ENCODE measurements around the gene PPIF. TPM values are rescaled to one million over a fixed set of nuclear protein-coding genes. Genes with fewer than 3 reads are reported as not detected.

The PPIF gene
- total RNA-seq, 2 donors from 2014 or later, result 266 to 391 TPM

DNA sequence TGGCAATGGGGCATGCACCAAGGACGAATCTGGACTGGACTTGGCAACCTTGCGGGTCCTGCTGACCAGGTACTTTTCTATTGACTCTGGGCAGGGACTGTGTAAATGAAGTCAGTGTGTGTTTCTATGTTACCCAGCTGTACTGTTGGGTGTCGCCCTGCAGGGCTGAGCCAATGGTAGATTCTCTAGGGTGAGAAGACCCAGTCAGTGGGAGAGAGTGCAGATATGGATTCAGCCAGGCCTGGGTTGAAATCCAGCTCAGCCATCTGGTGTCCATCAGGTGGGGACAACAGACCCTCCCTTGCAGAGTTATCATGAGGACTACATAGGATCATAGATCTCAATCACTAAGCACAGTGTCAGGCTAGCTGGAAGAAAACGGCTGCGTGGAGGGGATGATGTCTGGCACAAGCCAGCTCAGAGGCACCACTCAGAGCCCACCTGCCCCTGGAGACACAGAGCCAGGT is 4.9 kb upstream of the PPIF start:
- Mint-ChIP-seq H3K27ac (peak overlapping the region in 1 of 2 donors; percentile 69), H3K36me3 (no peaks in the 10 kb centered on the region), H3K9me3 (no peaks in the 10 kb centered on the region), H3K4me3 (no peak overlapping the region), H3K4me1 (ENCODE audit: low read depth in 2 of 2) (peaks cover 22 to 28% of the 10 kb centered on the region in 2 donors), H3K27me3 (no peaks in the 10 kb centered on the region)
- no peak for DNase-seq (ENCODE audit: low spot score)
- no peak for ATAC-seq

DNA sequence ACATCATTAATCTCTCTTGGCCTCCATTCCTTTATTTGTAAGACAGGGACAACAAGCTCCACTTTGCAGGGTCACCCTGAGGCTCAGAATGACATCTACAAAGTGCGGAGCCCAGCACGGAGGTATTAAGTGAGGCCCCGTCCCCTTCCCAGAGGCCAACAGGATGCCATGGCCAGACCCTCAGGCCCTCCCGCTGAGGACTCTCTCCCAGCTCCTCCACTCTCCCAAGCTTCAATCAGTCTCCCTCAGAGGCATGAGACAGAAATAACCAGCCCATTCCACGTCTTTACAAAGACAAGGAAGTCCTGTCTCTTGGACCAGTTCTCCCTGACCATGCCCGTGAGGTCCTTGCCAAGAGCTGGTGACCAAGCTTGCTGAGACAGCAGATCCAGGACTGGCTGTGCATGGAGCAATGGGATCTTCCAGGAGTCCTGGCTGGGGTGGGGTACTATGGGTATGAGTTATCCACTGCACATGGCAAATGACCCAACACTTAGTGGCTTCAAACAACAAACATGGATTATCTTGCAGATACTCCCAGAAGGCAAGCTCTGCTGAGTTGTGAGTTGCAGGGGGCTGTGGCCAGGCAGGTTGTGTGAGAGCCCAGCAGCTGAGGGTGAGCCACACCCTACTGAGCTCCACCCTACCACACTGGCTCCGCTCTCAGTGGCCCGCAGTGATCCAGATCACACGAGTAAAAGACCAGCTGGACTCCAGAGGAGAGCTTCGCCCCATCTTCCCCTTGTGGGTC is 4.3 kb upstream of the PPIF start:
- H3K4me3 Mint-ChIP-seq, result no peak overlapping the region
- H3K4me1 Mint-ChIP-seq (ENCODE audit: low read depth in 2 of 2), result peaks cover 22 to 28% of the 10 kb centered on the region in 2 donors
- no peak for DNase-seq (ENCODE audit: low spot score)
- no peaks in the 10 kb centered on the region for H3K36me3 Mint-ChIP-seq
- no peaks in the 10 kb centered on the region for H3K27me3 Mint-ChIP-seq
- H3K9me3 Mint-ChIP-seq, result no peaks in the 10 kb centered on the region
- no peak for ATAC-seq
- H3K27ac Mint-ChIP-seq, result peak overlapping the region in 1 of 2 donors; percentile 80

DNA sequence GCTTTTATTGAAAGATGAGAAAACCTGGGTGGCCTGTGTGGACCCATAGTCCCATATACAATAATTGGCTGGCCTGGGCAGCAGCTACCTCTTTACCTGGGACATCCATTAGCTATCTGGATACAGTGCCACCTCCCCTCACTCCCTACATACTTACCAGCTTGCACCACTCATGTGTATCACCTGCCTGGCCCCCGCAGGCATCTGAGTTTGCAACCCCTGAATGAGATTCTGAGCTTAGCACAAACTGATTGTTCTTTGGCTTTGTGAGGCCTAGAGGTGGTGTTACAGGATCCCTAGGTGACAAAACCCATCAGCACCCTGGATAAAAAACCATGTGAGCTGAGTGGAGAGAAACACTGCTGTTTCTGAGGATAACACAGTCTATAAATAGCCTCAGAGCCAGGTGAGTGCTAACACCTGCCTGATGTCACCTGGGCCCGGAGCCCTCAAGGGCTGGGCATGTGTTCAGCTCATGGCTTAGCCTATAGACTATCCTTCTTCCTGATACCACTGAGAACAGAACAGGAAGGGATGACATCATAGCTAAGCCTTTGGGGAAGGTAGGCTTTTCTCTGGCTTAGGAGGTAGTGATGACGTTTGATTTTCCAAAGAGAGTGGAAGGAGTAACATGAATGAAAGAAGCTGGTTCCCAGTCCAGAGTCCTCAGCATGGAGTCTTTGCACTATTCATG is 2.6 kb upstream of the PPIF start:
- ATAC-seq (no peak), DNase-seq (ENCODE audit: low spot score) (no peak)
- Mint-ChIP-seq H3K27ac (peak overlapping the region; percentile 60 to 80), H3K27me3 (no peaks in the 10 kb centered on the region), H3K4me1 (ENCODE audit: low read depth in 2 of 2) (peaks cover 35 to 41% of the 10 kb centered on the region in 2 donors), H3K4me3 (peak overlapping the region; percentile 31), H3K36me3 (peaks cover 7% of the 10 kb centered on the region), H3K9me3 (no peaks in the 10 kb centered on the region)

DNA sequence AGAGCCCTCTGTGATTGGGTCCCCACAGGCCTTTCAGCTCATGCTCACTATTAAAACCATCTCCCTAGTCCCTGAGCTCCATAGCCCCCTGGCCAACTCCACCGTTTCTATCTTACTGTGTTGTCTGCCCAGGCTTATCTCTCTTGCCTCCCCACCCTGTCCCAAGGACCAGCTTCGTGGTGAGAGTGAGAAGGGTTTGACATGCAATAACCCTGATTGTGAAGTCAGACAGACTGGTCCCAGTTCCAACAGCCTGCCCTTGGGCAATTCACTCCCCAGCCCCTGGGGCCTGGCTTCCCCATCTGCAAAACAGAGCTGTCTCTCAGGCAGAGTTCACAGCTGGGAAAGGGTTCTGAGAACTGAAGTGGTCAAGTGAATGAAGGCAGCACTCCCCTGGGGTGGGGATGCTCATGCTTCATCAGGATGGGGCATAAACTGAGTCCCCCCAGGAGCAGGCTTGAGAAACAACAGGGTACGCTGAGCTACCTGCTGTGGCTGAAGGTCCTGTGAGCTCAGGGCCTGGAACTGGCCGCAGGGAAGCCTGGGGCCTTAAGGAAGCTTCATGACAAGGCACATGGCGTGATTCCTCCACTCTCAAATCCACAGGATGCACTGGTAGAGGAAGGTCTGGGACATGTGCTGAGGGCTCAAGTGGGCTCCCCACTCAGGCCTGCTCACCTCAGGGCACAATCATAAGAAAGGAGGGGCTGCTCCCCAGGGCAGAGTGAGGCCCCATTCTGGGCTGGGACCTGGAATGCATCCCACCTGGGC is 1.8 kb upstream of the PPIF start:
- Mint-ChIP-seq H3K4me1 (ENCODE audit: low read depth in 2 of 2) (peaks cover 41 to 48% of the 10 kb centered on the region in 2 donors), H3K27ac (peak overlapping the region; percentile 60 to 80), H3K27me3 (no peaks in the 10 kb centered on the region), H3K4me3 (peak overlapping the region; percentile 31), H3K9me3 (no peaks in the 10 kb centered on the region), H3K36me3 (peaks cover 12% of the 10 kb centered on the region)
- DNase-seq (ENCODE audit: low spot score) (peak; percentile 66), ATAC-seq (peak; percentile 6 to 16)

DNA sequence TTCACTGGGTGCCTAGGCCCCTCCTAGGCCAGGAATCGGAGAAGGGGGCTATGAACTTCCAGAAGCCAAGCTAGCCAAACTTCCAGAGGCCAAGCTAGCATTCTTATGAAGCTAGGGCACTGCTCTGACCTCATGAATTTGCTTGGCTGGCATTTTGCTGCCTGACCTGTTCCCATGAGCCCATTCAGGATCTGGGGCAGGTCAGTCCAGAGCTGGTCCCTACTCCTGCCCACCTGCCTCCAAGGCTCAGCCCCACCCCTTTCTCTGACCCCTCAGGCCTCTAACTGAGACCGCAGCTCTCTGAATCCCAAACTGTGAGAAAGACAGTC is 1.3 kb upstream of the PPIF start:
- no peak for DNase-seq (ENCODE audit: low spot score)
- Mint-ChIP-seq H3K4me3 (no peak overlapping the region), H3K9me3 (no peaks in the 10 kb centered on the region), H3K36me3 (peaks cover 12% of the 10 kb centered on the region), H3K27ac (no peak overlapping the region), H3K27me3 (no peaks in the 10 kb centered on the region), H3K4me1 (ENCODE audit: low read depth in 2 of 2) (peaks cover 41 to 44% of the 10 kb centered on the region in 2 donors)
- no peak for ATAC-seq

DNA sequence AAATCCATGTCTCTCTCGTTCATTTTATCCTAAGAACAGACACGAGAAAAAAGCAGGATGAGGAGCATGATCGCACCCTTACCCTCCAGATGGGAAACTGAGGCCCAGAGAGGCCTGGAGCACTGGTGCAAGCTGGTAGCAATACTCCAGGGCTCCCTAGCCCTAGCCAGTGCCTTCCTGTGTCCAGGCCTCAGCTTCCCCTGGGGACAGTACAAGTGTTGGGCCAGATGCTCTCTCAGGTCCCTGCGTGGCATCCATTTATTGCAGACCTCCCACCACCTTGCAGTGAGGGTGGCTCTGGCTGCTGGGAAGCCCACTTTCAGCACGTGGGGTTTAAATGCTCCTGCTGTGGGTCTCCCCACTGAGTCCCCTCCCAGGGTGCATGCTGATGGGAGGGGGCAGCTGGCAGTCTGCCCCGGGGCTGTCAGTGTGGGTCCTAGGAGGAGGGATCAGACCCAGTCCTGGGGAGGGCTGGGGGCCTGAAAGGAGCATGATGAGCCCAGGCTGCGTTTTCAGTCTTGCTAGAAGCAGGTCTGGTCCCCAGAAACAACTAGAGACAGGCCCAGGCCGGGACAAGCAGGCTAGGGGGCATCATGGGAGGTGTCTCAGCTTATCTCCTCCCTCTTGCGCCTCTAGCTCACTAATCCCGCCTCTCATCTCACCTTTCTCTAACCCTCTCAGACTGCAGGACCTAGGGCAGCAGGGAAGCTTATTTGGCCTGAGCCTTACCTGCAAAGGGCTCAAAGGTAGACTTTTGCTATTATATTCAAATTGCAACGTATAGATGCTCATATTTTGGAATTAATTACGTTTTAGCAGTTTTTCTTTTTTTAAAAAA is 662 bp upstream of the PPIF start:
- peaks cover 12% of the 10 kb centered on the region for H3K36me3 Mint-ChIP-seq
- DNase-seq (ENCODE audit: low spot score) (no peak), ATAC-seq (no peak)
- no peaks in the 10 kb centered on the region for H3K27me3 Mint-ChIP-seq
- H3K4me1 Mint-ChIP-seq (ENCODE audit: low read depth in 2 of 2), result peaks cover 41 to 44% of the 10 kb centered on the region in 2 donors
- H3K9me3 Mint-ChIP-seq, result no peaks in the 10 kb centered on the region
- peak overlapping the region; percentile 35 to 92 for H3K27ac Mint-ChIP-seq
- H3K4me3 Mint-ChIP-seq, result peak overlapping the region; percentile 70

DNA sequence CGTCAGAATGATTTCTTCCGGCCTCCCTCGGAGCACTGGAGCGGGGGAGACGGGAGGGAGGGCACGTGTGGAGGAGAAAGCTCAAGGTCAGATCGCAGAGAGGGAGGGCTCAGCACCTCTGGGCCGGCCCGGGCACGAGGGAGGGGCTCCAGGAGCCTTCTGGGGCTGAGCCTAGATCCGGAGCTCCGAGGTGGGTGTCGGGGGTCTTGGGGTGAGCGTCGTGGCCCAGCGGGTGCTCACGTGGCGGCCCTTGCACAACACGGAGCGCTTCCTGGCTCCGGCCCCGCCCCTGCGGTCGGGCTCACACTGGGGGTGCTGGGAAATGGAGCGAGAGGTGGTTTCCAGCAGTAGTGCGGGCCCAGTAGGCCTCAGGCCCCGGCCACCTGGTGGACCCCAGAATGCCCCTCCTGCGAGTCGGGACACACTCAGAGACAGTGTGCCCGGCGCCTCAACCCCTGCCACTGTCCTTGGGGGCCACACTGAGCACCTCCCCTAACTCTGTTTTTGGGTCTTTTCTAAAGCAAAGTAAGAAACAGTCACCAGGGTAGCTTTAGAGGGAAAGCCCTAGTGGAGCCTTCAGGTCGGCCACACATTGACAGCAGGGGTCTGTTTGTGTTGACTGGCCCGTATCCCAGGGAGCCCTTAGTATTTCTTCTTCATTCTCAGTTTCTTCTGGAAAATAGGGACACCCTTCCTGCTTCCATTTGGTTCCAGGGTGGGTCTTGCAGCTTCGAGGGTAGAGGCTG is 798 bp downstream of the PPIF start:
- H3K27me3 Mint-ChIP-seq, result no peaks in the 10 kb centered on the region
- peak; percentile 92 for DNase-seq (ENCODE audit: low spot score)
- no peaks in the 10 kb centered on the region for H3K9me3 Mint-ChIP-seq
- peak; percentile 74 to 81 for ATAC-seq
- H3K27ac Mint-ChIP-seq, result peak overlapping the region; percentile 92 to 98
- peaks cover 43 to 46% of the 10 kb centered on the region in 2 donors for H3K4me1 Mint-ChIP-seq (ENCODE audit: low read depth in 2 of 2)
- peak overlapping the region; percentile 94 for H3K4me3 Mint-ChIP-seq
- H3K36me3 Mint-ChIP-seq, result peaks cover 14% of the 10 kb centered on the region

DNA sequence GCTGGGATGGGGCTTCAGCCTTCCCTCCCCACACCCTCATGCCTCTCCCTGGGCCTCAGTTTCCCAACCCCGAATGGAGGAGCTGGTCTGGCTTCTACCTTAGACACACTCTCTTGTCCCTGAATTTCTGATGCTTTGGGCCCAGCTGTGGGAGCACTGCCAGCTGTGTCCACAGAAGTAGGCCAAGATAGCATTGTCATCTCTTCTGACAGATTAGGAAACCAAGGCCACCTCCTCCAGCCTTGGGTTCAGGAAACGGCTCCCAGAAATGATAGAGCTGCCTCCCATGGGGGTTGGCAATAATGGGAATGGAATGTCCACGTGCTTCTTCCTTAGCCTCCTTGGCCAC is 1.3 kb downstream of the PPIF start:
- Mint-ChIP-seq H3K4me3 (peak overlapping the region; percentile 94), H3K27ac (peak overlapping the region; percentile 92 to 98), H3K36me3 (peaks cover 19% of the 10 kb centered on the region), H3K27me3 (no peaks in the 10 kb centered on the region), H3K4me1 (ENCODE audit: low read depth in 2 of 2) (peaks cover 46 to 47% of the 10 kb centered on the region in 2 donors), H3K9me3 (no peaks in the 10 kb centered on the region)
- DNase-seq (ENCODE audit: low spot score) (no peak), ATAC-seq (no peak)

DNA sequence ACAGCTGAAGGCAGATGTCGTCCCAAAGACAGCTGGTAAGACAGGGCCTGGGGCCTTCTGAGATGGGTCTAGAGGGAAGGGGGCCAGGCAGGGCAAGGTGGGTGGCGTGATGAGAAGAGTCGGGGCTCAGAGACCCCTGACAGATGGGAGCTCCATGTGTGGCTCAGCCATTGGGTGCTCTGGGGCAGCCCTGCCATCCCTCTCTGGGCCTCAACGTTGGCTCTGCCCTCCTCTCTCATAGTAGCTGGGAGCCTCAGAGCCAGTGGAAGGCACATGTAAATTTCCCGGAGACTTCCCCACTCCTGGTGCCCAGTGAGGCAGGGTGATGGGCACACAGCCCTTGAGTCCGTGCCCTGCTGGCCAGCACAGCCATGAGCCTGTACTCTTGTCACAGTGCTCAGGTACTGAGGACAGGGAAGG is 1.8 kb downstream of the PPIF start:
- H3K27ac Mint-ChIP-seq, result peak overlapping the region; percentile 92 to 98
- no peaks in the 10 kb centered on the region for H3K9me3 Mint-ChIP-seq
- H3K4me1 Mint-ChIP-seq (ENCODE audit: low read depth in 2 of 2), result peaks cover 46 to 48% of the 10 kb centered on the region in 2 donors
- no peaks in the 10 kb centered on the region for H3K27me3 Mint-ChIP-seq
- peak overlapping the region; percentile 94 for H3K4me3 Mint-ChIP-seq
- DNase-seq (ENCODE audit: low spot score), result no peak
- H3K36me3 Mint-ChIP-seq, result peaks cover 24% of the 10 kb centered on the region
- no peak for ATAC-seq

DNA sequence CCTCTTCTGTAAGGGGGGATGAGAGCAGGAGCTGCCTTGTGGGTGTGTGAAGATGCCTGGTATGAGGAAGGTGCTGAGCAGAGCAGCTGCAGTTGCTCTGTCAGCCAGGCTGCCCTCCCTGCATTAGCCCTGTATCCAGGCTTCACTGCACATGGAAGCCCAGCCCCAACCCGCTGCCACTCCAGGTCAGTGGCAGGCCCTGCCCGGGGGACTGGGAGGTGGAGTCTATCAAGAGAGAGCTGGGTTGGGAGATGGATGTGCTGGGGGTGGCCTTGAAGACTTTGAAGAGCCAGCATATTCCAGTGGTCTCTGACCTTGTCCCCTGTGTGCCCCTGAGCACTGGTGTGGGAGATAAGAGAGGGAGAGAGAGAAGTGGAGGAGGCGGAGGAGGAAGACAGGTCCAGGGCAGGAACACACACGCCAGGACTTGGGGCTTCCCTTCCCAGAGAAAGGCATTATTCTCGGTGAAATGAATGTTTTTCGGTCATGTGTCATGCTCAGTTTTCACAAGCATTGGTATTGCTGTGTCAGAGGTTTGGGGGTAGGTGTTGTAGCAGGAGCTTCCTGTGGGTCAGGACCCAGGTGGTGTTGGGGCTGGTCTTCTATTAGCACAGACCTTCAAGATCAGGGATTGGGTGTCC is 2.6 kb downstream of the PPIF start:
- peaks cover 46 to 50% of the 10 kb centered on the region in 2 donors for H3K4me1 Mint-ChIP-seq (ENCODE audit: low read depth in 2 of 2)
- H3K4me3 Mint-ChIP-seq, result peak overlapping the region; percentile 94
- no peak for ATAC-seq
- DNase-seq (ENCODE audit: low spot score), result no peak
- peaks cover 32% of the 10 kb centered on the region for H3K36me3 Mint-ChIP-seq
- no peaks in the 10 kb centered on the region for H3K27me3 Mint-ChIP-seq
- peak overlapping the region; percentile 92 to 98 for H3K27ac Mint-ChIP-seq
- H3K9me3 Mint-ChIP-seq, result no peaks in the 10 kb centered on the region

DNA sequence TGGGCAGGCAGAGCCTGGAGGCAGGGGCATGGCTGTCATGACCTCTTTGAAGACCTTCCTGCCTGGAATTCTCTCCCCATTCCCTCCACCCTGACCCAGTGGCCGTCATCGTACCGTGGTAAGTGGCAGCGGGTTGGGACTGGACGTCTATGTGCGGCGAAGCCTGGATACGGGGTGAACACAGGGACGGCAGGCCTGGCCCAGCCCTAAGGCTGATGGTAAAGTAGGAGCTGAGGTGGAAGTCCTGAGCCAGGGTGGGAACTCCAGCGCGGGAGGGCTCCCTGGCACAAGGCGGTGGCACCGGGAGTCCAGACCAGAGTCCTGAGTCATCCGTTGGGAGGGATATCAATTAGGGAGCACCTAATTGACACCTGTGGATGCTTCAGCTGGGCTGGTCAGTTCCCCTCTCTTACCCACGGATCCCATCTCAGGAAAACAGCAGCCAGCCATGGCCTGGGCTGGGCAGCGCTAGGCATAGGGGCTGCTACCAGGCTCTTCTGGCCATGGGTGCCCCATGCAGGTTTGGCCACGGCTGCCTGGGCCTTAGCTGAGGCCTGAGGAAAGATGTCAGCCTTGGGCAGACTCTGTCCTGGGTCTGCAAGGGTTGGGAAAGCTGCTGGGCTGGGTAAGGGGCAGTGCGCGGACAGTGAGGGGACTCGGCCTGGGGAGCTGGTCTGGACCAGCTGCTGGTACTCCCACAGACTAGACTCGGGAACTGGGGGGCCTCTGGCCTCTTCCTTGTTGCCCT is 3.3 kb downstream of the PPIF start:
- Mint-ChIP-seq H3K4me3 (peak overlapping the region; percentile 94), H3K27me3 (no peaks in the 10 kb centered on the region), H3K9me3 (no peaks in the 10 kb centered on the region), H3K27ac (peak overlapping the region; percentile 92 to 98), H3K4me1 (ENCODE audit: low read depth in 2 of 2) (peaks cover 46 to 51% of the 10 kb centered on the region in 2 donors), H3K36me3 (peaks cover 39% of the 10 kb centered on the region)
- ATAC-seq (no peak), DNase-seq (ENCODE audit: low spot score) (no peak)

DNA sequence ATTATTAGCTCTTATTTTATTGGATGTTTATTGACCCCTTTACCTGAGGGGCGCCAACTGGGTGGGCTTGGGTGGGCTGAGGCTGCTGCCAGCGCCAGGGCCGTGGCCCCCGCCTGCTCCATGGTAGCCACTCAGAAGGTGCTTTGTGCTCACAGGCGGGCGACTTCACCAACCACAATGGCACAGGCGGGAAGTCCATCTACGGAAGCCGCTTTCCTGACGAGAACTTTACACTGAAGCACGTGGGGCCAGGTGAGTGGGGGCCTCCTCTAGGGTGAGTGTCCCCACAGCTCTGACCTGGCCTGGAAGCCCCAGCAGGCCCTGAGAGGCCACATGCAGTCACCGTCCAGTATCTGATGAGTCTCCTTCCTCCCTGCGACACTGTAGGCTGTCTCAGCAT is 4.1 kb downstream of the PPIF start:
- Mint-ChIP-seq H3K27ac (peak overlapping the region in 1 of 2 donors; percentile 92), H3K27me3 (no peaks in the 10 kb centered on the region), H3K9me3 (no peaks in the 10 kb centered on the region), H3K36me3 (peaks cover 47% of the 10 kb centered on the region), H3K4me1 (ENCODE audit: low read depth in 2 of 2) (peaks cover 54 to 58% of the 10 kb centered on the region in 2 donors), H3K4me3 (peak overlapping the region; percentile 49)
- no peak for ATAC-seq
- DNase-seq (ENCODE audit: low spot score), result no peak

Measured in natural killer cell treated with Interleukin-12 subunit alpha and Interleukin-12 subunit beta and Interleukin-15 and Interleukin-18, amount 100 ng/mL, for 72 hours (primary cell).